Measurements from ENCODE around the gene CIB4.

DNA sequence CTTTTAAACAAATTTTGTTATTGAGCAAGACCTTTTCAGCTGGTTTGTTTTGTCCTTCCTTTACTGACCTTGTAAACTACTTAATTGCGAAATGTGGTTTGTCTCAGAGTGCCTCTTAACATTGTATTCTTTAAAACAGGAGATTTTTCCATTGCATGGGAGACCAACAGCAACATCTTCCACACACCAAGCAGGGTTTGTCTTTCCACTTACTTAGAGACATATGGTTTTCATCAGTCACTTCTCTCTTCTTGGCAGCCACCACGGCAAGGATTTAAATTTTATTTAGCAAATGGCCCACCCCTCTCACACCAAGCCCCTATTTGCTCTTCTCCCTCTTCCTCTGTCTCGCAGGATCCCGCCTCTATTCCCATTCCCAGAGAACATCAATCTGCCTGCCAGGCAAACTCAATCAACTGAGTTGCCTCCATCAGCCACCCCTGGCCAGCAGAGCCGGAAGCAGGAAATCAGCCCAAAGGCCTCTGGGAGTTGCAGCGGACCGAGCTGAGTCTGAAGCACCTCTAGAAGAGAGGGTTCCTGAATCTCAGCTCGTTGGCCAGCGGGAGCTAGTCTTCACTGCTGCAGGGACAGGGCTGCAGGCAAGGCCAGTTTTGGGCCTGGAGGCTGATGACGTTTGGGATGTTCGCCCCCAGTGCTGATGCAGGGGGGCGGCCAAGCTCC lies 11.3 kb upstream of the CIB4 start:
- TF ChIP-seq, protein P1, sequence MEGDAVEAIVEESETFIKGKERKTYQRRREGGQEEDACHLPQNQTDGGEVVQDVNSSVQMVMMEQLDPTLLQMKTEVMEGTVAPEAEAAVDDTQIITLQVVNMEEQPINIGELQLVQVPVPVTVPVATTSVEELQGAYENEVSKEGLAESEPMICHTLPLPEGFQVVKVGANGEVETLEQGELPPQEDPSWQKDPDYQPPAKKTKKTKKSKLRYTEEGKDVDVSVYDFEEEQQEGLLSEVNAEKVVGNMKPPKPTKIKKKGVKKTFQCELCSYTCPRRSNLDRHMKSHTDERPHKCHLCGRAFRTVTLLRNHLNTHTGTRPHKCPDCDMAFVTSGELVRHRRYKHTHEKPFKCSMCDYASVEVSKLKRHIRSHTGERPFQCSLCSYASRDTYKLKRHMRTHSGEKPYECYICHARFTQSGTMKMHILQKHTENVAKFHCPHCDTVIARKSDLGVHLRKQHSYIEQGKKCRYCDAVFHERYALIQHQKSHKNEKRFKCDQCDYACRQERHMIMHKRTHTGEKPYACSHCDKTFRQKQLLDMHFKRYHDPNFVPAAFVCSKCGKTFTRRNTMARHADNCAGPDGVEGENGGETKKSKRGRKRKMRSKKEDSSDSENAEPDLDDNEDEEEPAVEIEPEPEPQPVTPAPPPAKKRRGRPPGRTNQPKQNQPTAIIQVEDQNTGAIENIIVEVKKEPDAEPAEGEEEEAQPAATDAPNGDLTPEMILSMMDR (IDR thresholded peaks at IDR 0.05) = no peak
- TF ChIP-seq EZH2 (IDR thresholded peaks at IDR 0.05; ENCODE audit: borderline replicate concordance, insufficient read depth, low read depth, low read length, poor library complexity, severe bottlenecking) = no peak

All from B cell (primary cell).